GM19099 (cell line): ENCODE results near the gene XPNPEP2.

ENCODE experiments used
- POLR2A ChIP-seq: IDR thresholded peaks from 3 replicates; pipeline ENCODE4 v1.6.1; 2011; ENCODE audit warnings: low read depth; ENCODE audit not compliant: insufficient read length; ENCODE audit errors: extremely low read depth

XPNPEP2 gene

DNA sequence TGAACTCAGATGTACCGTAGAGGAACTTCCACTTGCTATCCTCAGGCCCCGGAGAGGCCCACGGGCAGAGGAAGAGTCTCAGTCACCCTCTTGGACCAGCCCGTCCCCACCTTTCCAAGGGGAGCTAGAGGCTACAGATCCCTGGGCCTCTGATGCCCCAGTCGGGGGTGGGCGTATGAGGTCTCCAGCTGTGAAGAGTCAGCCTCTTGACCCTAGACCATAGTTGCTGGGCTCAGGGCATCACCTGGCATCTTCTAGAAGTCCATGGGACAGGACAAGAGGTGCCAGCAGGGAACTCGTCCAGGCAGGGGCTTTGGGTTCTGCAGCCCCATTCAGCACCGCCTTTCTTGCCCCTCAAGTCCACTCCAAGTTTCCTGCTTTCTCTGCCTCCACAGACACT is 52.6 kb downstream of the XPNPEP2 start:
- no peak for TF ChIP-seq POLR2A

DNA sequence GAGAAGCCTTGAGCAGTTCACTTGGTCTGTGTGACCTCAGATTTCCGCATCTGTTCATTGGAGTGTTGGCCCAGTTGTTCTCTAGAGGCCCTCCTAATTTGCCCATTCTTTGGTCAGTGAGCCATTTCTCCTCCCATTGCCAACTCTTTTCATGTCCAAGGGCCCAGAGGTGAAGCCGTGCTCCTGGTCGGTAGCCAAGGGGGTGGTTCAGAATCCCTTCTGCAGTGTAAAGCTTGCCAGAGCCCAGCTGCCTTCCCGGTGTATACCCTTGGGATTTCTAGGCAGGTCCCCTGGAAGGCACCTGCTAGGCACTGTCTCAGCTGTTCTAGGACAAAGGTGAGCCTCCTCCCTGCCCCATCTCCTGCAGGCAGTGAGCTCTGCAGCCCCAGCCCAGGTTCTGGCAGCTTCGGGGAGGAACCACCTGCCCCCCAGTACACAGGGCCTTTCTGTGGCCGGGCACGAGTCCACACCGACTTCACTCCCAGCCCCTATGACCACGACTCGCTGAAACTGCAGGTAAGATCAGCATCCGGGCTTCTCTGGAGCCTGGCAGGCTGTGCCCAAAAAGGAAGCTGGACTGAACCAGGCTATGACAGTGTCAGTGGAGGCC is 53.3 kb downstream of the XPNPEP2 start:
- TF ChIP-seq POLR2A, result no peak

DNA sequence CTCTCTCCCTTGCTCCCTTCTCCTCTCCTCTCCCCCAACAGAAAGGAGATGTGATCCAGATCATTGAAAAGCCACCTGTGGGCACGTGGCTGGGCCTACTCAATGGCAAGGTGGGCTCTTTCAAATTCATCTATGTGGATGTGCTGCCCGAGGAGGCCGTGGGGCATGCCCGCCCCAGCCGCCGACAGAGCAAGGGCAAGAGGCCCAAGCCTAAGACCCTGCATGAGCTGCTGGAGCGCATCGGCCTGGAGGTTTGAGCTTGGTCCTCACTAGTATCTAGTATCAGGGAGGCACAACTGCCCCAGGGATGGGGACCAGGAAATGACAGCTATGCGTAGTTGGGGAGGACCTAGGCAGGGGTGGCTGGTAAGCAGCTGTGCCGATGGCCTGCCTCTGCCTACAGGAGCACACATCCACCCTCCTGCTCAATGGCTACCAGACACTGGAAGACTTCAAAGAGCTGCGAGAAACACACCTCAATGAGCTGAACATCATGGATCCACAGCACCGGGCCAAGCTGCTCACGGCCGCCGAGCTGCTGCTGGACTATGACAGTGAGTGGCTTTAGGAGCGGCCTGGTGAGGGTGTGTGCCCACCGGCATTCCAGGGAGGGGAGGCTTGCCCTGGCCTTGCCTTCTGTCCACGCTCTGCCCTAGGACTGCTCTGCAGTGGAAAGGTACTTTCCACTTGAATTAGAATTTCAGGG is 54.0 kb downstream of the XPNPEP2 start:
- TF ChIP-seq POLR2A, result no peak

DNA sequence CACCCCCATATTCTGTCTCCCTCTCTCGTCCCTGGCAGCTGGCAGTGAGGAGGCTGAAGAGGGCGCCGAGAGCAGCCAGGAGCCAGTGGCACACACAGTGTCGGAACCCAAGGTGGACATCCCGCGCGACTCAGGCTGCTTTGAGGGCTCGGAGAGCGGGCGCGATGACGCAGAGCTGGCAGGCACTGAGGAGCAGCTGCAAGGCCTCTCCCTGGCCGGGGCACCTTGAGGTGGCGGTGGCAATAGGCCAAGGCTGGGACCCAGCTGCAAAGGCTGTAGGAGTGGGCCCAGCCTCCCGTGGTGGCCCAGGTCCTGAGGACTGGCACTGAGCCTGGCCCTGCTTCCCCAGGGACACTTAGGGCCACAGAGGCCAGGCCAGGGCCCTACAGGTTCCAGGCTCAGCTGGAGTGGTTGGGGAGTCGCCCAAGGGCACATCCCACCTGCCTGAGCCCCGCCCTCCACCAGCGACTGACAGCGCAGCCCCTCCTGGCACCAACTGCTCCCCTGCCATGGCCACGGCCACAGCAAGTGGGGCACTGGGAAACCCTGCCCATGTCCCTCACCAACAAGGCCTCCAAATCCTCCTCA is 54.9 kb downstream of the XPNPEP2 start:
- TF ChIP-seq POLR2A, result peak; percentile 22

DNA sequence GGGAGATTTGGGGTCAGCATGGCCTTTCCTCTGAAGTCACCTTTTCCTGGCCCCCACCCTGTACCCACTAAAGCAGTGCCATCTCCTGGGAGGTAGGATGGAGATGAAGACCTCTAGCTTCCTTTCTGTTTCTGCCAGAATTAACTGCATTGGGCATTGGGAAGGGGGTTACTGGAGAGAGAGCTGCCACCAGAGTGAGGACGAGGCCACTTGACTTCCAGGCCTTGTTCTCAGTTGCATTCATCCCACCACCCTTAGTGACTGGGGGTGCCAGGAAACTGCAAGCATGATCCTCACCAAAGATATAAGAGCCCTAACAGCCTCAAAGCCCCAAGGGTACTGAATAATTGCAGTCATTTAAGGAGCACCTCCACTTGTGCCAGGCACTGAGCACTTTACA is 56.8 kb downstream of the XPNPEP2 start:
- no peak for TF ChIP-seq POLR2A

DNA sequence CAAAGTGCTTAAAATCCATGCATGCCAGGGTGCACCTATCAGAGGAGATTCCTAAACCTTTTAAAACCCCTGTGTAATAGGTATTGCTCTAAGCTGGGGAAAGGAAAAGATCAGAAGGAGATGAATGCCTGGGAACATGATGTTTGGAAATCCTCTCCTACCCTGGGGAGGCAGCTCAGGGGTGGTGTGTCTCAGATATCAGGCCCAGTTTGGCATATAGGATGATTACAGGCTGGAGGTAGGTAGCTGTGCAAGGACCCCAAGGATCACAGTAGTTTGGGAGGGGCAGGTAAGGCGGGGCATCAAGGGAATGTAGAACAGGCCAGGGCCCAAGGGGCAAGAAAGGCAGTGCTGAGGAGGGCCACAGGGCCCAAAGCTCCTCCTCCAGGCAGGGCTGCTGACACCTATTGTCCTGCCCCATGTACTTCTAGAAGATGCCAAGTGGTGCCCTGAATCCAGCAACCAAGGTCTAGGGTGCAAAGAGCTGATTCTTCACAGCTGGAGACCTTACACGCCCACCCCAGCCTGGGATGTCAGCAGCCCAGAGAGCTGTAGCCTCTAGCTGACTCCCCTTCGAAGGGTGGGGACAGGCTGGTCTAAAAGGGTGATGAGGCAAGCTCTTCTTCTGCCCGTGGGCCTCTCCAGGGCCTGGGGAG is 58.6 kb downstream of the XPNPEP2 start:
- peak; percentile 18 for TF ChIP-seq POLR2A

DNA sequence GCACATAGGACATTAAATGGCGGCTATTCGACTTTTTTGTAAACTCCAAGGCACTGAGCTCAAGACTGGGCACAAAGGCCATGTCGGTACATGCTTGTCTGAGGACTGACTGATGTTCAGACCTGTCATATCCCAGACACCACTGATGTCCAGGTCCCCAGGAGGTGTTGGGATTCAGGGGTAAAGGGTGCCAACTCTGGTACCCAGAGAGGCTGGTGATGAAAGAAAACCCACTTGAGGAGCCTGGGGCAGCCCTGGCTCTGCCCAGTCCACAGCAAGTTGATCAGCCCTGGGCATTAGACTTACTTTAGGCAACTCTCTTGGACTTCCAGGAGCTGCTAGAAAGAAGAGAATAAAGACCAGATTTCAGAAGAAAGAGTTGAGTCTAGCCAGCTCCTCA is 59.7 kb downstream of the XPNPEP2 start:
- TF ChIP-seq POLR2A, result peak; percentile 19

DNA sequence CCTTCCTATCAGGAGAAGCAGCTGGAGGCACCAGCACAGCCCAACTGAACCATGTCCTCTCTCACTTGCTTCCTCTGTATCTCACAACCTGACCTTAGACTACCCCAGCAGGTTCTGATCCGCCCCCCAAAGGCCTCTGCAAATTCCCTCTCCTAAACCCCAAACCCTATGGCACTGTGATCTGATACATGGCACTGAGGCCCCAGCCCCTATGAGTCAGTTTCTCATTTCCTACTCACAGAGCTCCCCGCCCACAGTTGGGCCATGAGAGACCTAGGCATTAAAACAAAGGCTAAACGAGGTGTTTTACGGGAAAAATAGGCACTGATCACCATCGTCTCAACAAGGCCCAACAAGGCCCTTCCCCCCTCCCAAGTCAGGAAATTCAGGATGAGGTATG is 60.1 kb downstream of the XPNPEP2 start:
- TF ChIP-seq POLR2A, result no peak

DNA sequence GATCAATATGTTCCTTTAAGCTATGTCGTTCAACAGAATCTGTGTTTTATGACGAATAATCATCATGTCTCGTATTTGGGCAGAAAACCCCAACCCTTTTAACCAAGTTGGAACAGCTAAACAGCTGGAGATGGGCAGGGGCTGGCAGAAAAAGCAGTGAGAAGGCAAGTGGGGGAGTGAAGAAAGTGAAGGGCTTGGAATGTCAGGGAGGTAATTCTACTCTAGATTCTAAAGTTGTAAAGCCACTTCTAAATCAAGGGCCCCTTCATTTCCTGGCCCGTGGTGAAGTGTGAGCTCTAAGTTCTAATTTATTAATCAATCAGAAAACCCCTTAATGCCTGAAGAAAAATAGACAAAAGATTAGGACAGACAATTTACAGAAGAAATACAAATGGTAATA is 61.4 kb downstream of the XPNPEP2 start:
- TF ChIP-seq POLR2A, result no peak

DNA sequence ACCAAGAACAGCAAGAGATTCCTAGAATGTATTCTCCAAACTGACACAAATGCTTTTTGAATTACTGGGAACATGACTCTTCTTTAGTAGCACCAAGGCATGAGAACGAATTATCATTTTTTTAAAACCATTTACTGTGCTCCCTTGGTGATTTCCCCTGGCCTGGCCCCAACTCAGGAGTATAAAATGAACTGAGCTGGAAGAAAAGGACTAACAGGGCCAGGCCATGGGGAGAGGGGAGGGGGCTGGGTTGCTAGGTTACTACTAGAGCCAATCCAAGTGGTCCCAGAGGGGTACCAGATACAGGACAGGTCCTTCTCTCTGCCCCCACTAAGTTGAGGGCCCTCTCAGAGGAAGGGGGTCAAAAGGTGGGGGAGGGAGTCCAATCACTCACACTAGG is 64.1 kb downstream of the XPNPEP2 start:
- TF ChIP-seq POLR2A, result no peak

DNA sequence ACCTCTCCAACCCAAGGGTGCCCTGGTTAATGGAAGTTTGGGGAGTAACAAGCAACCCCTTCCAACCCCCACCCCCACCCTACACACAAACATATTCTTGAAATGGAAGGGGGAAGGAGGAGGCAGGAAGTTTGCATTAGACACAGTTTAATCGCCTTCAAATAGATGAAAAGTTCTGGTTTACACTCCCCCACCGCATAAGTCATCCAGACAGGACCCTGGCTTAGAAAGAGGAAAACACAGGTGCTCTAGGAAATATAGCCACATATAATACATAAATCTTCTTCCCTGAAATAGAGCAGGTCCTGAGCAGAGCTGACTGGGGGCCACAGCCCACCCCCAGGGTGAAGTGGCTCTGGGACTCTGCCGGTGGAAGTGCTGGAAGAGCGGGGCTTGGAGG is 66.0 kb downstream of the XPNPEP2 start:
- TF ChIP-seq POLR2A, result no peak

DNA sequence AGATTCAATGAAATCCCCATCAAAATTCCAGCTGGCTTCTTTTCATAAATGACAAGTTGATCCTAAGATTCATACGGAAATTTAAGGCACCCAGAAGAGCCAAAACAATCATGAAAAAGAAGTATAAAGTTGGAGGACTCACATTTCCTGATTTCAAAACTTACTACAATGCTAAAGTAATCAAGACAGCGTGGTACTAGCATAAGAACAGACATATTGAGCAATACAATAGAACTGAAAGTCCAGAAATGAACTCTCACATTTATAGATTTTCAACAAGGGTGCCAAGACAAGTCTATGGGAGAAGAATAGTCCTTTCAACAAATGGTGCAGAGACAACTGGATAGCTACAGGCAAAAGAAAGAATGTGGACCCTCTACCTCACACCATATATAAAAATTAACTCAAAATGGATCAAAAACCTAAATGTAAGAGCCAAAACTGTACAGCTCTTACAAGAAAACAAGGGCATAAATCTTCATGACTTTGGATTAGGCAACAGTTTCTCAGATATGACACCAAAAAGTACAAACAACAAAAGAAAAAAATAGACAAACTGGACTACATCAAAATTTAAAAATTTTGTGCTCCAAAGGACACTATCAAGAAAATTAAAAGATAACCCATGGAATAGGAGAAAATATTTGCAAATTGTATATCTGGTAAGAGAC is 69.5 kb downstream of the XPNPEP2 start:
- no peak for TF ChIP-seq POLR2A

DNA sequence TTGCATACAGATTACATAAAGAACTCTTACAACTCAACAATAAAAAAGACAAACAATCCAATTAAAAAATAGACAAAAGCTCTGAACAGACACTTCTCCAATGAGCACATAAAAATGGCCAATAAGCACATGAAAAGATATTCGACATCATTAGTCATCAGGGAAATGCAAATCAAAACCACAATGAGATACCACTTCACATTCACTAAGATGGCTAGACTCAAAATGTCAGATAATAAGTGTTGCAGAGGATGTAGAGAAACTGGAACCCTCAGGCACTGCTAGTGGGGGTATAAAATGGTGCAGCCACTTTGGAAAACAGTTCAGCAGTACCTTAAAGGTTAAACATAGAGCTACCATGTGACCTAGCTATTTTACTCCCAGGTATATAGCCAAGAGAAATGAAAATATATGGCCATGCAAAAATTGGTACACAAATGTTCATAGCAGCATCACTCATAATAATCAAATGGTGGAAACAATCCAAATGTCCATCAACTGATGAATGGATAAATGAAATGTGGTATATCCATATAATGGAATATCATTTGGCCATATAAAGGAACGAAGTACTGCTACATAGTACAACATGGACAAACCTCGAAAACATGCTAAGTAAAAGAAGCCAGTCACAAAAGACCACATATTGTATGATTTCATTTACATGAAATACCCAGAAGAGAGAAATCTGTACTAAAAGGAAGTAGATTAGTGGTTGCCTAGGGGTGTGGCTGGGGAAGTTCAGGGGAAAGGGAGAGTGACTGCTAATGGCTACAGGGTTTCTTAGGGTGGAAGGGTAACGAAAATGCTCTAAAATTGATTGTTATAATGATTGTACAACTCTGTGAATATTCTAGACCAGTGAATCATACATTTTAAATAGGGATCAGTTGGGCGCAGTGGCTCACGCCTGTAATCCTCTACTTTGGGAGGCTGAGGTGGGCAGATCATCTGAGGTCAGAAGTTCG is 70.3 kb downstream of the XPNPEP2 start:
- TF ChIP-seq POLR2A, result no peak

DNA sequence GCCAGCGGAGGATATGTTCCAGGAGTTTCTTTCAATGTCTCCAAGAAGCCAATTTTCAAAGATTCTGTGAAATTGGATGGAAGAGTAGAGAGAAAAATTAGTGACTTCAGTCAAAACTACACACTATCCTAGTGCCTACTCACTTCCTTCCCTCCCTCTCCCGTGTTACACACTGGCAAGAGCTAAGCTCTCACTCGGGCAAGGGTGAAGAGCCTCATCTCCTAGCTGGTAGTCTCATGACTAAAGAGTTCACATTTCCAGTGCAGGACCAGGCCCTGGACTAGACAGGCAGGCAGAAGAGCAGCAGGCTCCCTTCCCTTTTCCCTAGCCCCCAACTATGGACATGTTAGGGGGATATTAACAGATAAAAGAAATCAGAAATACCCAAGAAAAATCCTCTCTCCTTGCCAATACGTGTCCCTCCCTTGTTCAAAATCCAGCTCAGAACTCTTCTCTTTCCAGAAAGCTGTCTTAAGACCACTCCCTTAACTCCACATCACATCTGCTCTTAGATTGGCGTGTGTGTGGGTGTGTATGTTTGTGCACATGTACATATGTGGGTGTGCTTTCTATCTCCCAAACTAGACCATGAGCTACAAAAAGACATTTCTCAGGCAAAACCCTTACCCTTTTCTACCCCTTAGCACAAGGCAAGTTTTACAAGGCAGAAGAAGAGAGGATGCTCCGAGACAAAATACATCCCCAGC is 75.0 kb downstream of the XPNPEP2 start:
- TF ChIP-seq POLR2A, result no peak
